ENCODE measurements around the gene NHP2. TPM values are rescaled to one million over a fixed set of nuclear protein-coding genes. Genes with fewer than 3 reads are reported as not detected.

Gene NHP2
- total and polyA plus RNA-seq, 3 donors from 2014 or later = 105 to 208 (median 132) TPM

DNA sequence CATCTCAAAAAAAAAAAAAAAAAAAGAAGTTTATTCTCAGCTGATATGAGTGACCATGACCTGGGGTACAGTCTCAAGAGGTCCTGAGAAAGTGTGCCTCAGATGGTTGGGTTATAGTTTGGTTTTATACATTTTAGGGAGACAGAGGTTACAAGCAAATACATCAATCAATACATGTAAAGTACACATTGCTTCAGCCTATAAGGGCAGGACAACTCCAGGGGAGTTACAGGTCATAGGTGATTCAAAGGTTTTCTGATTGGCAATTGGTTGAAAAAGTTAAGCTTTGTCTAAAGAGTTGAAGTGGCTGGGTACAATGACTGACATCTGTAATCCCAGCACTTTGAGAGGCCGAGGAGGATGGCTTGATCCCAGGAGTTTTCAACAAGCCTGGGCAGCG lies 35.7 kb upstream of the NHP2 start:
- Histone ChIP-seq H3K9me3 (no peaks in the 10 kb centered on the region), H3K4me1 (no peaks in the 10 kb centered on the region), H3K36me3 (ENCODE audit: low read depth, missing control alignments) (no peaks in the 10 kb centered on the region), H3K27ac (no peak overlapping the region), H3K4me3 (no peak overlapping the region), H3K27me3 (no peaks in the 10 kb centered on the region)
- 47 to 52% methylated on average over 2 of the region's 2 CpGs for WGBS, 2 donors
- intact Hi-C loops (cut with DNase I; ENCODE audit: low total_unique reads) = no loop called here
- no peak for TF ChIP-seq POLR2A (IDR thresholded peaks at IDR 0.05)
- TF ChIP-seq, protein P1, sequence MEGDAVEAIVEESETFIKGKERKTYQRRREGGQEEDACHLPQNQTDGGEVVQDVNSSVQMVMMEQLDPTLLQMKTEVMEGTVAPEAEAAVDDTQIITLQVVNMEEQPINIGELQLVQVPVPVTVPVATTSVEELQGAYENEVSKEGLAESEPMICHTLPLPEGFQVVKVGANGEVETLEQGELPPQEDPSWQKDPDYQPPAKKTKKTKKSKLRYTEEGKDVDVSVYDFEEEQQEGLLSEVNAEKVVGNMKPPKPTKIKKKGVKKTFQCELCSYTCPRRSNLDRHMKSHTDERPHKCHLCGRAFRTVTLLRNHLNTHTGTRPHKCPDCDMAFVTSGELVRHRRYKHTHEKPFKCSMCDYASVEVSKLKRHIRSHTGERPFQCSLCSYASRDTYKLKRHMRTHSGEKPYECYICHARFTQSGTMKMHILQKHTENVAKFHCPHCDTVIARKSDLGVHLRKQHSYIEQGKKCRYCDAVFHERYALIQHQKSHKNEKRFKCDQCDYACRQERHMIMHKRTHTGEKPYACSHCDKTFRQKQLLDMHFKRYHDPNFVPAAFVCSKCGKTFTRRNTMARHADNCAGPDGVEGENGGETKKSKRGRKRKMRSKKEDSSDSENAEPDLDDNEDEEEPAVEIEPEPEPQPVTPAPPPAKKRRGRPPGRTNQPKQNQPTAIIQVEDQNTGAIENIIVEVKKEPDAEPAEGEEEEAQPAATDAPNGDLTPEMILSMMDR (IDR thresholded peaks at IDR 0.05) = no peak
- no peak for DNase-seq

GRCh38 chr5:178187014-178187413 lies 33.3 kb upstream of the NHP2 start, which contains the start of gene GMCL2:
GMCL2 (minus strand) TSS chr5:178187371; CDS start chr5:178187299, 72 bp downstream.
- no peak within 1 kb of the TSS for H3K4me3 ChIP-seq
- no peak for TF ChIP-seq POLR2A (IDR thresholded peaks at IDR 0.05)
- TF ChIP-seq, protein P1 (IDR thresholded peaks at IDR 0.05) = no peak
- no peaks in the 10 kb centered on the region for H3K36me3 ChIP-seq (ENCODE audit: low read depth, missing control alignments)
- H3K9me3 ChIP-seq = no peaks in the 10 kb centered on the region
- DNase-seq = no peak
- 57 to 65% methylated on average over 10 to 27 of the region's 27 CpGs for WGBS, 2 donors
- no peaks in the 10 kb centered on the region for H3K27me3 ChIP-seq
- H3K4me1 ChIP-seq = no peaks in the 10 kb centered on the region
- no peak within 1 kb of the TSS for H3K27ac ChIP-seq
- intact Hi-C loops (cut with DNase I; ENCODE audit: low total_unique reads) = no loop called here

GRCh38 chr5:178186427-178186826 lies 32.7 kb upstream of the NHP2 start:
- H3K4me3 ChIP-seq = no peak overlapping the region
- H3K9me3 ChIP-seq = no peaks in the 10 kb centered on the region
- TF ChIP-seq, protein P1 (IDR thresholded peaks at IDR 0.05) = no peak
- no peak for TF ChIP-seq POLR2A (IDR thresholded peaks at IDR 0.05)
- WGBS, 2 donors = 49 to 60% methylated on average over 6 of the region's 6 CpGs
- no peaks in the 10 kb centered on the region for H3K4me1 ChIP-seq
- no peaks in the 10 kb centered on the region for H3K27me3 ChIP-seq
- no peak overlapping the region for H3K27ac ChIP-seq
- no peak for DNase-seq
- no peaks in the 10 kb centered on the region for H3K36me3 ChIP-seq (ENCODE audit: low read depth, missing control alignments)
- intact Hi-C loops (cut with DNase I; ENCODE audit: low total_unique reads) = no loop called here

GRCh38 chr5:178182158-178182876 lies 28.6 kb upstream of the NHP2 start:
- Histone ChIP-seq H3K4me1 (no peaks in the 10 kb centered on the region), H3K27me3 (no peaks in the 10 kb centered on the region), H3K36me3 (ENCODE audit: low read depth, missing control alignments) (no peaks in the 10 kb centered on the region), H3K4me3 (no peak overlapping the region), H3K9me3 (no peaks in the 10 kb centered on the region), H3K27ac (no peak overlapping the region)
- DNase-seq = no peak
- intact Hi-C loops (cut with DNase I; ENCODE audit: low total_unique reads) = no loop called here
- TF ChIP-seq, protein P1 (IDR thresholded peaks at IDR 0.05) = no peak
- no peak for TF ChIP-seq POLR2A (IDR thresholded peaks at IDR 0.05)
- WGBS, 2 donors = 48 to 57% methylated on average over 4 of the region's 4 CpGs
